Hepatocyte (in vitro differentiated cells): Measurements from ENCODE around the gene NEB. TPM values are rescaled to one million over a fixed set of nuclear protein-coding genes. Genes with fewer than 3 reads are reported as not detected.

Experiments used
- DNase-seq: peaks from one replicate; pipeline ENCODE4 v3.0.0-alpha.2; 2016; ENCODE audit warnings: low spot score
- H2AFZ ChIP-seq: fragments of 200-600 bp; sonication (generic); 2 replicates; pipeline ENCODE4 v1.6.0; 2016; ENCODE audit warnings: antibody characterized with exemption, mild to moderate bottlenecking
- H3K27ac ChIP-seq: fragments of 200-600 bp; sonication (generic); 2 replicates; pipeline ENCODE4 v1.5.1; 2016; ENCODE audit warnings: mild to moderate bottlenecking
- H3K27me3 ChIP-seq: fragments of 200-600 bp; sonication (generic); 2 replicates; pipeline ENCODE4 v1.6.1; 2016
- H3K36me3 ChIP-seq: fragments of 200-600 bp; sonication (generic); replicated peaks from 2 replicates; pipeline ENCODE4 v1.5.1; 2016; ENCODE audit warnings: low read depth; ENCODE audit not compliant: insufficient read depth
- H3K4me1 ChIP-seq: fragments of 200-600 bp; sonication (generic); 2 replicates; pipeline ENCODE4 v1.5.1; 2016; ENCODE audit warnings: mild to moderate bottlenecking, moderate library complexity; ENCODE audit not compliant: insufficient read depth
- H3K4me2 ChIP-seq: fragments of 200-600 bp; sonication (generic); 2 replicates; pipeline ENCODE4 v1.6.0; 2016
- H3K4me3 ChIP-seq: fragments of 200-600 bp; sonication (generic); 2 replicates; pipeline ENCODE4 v1.5.1; 2016; ENCODE audit warnings: mild to moderate bottlenecking
- H3K79me2 ChIP-seq: fragments of 200-600 bp; sonication (generic); 2 replicates; pipeline ENCODE4 v1.6.0; 2017; ENCODE audit warnings: mild to moderate bottlenecking
- H3K9me2 ChIP-seq: fragments of 200-600 bp; sonication (generic); replicated peaks from 2 replicates; pipeline ENCODE4 v1.6.0; 2017; ENCODE audit warnings: mild to moderate bottlenecking; ENCODE audit not compliant: insufficient read depth
- H3K9me3 ChIP-seq: fragments of 200-600 bp; sonication (generic); 2 replicates; pipeline ENCODE4 v1.5.1; 2016; ENCODE audit warnings: low read depth, mild to moderate bottlenecking
- H4K20me1 ChIP-seq: fragments of 200-600 bp; sonication (generic); 2 replicates; pipeline ENCODE4 v1.6.0; 2016; ENCODE audit warnings: mild to moderate bottlenecking; ENCODE audit not compliant: insufficient read depth, poor library complexity, severe bottlenecking
- EZH2 ChIP-seq: fragments of 200-600 bp; sonication (generic); IDR thresholded peaks from 2 replicates; pipeline ENCODE4 v1.6.1; 2016; ENCODE audit warnings: antibody characterized with exemption, mild to moderate bottlenecking, borderline replicate concordance
- EZH2phosphoT487 ChIP-seq: fragments of 200-600 bp; sonication (generic); IDR thresholded peaks from one replicate; pipeline ENCODE4 v1.6.1; 2018; ENCODE audit warnings: antibody characterized with exemption, mild to moderate bottlenecking, low read depth, moderate library complexity; ENCODE audit not compliant: unreplicated experiment, severe bottlenecking
- WGBS: methylation state at CpG from one replicate; pipeline ENCODE4 v1.1.6; 2016; ENCODE audit warnings: low lambda C conversion rate; ENCODE audit errors: missing lambda C conversion rate; 5-methylcytosine and 5-hydroxymethylcytosine counted together
- polyA plus RNA-seq: library from polyadenylated mRNA; unstranded; fragments of >200 nt; fragmentation: Nextera tagmentation; extraction: Ambion mirVana; gene quantifications from 2 replicates; pipeline ENCODE4 v1.2.1, GENCODE V29; 2016
- total RNA-seq: library from RNA; depleted of rRNA; stranded (reverse); fragments of >200 nt; gene quantifications from 2 replicates; pipeline ENCODE4 v1.2.3, GENCODE V29; 2014
- TF ChIP-seq, protein P1 (sequence below): fragments of 200-600 bp; sonication (generic); IDR thresholded peaks from 2 replicates; pipeline ENCODE4 v1.5.1; 2016; ENCODE audit warnings: antibody characterized with exemption, mild to moderate bottlenecking; ENCODE audit not compliant: poor library complexity

The NEB gene
- total and polyA plus RNA-seq, 2 experiments from 2014 or later = 0.75 to 2.2 TPM

GRCh38 chr2:151781642-151782041, 47.4 kb upstream of the NEB start:
- no peaks in the 10 kb centered on the region for H3K79me2 ChIP-seq
- WGBS = 95% methylated on average over 4 of the region's 4 CpGs
- TF ChIP-seq, protein P1, sequence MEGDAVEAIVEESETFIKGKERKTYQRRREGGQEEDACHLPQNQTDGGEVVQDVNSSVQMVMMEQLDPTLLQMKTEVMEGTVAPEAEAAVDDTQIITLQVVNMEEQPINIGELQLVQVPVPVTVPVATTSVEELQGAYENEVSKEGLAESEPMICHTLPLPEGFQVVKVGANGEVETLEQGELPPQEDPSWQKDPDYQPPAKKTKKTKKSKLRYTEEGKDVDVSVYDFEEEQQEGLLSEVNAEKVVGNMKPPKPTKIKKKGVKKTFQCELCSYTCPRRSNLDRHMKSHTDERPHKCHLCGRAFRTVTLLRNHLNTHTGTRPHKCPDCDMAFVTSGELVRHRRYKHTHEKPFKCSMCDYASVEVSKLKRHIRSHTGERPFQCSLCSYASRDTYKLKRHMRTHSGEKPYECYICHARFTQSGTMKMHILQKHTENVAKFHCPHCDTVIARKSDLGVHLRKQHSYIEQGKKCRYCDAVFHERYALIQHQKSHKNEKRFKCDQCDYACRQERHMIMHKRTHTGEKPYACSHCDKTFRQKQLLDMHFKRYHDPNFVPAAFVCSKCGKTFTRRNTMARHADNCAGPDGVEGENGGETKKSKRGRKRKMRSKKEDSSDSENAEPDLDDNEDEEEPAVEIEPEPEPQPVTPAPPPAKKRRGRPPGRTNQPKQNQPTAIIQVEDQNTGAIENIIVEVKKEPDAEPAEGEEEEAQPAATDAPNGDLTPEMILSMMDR = no peak
- TF ChIP-seq EZH2 (no peak), EZH2phosphoT487 (no peak)

DNA sequence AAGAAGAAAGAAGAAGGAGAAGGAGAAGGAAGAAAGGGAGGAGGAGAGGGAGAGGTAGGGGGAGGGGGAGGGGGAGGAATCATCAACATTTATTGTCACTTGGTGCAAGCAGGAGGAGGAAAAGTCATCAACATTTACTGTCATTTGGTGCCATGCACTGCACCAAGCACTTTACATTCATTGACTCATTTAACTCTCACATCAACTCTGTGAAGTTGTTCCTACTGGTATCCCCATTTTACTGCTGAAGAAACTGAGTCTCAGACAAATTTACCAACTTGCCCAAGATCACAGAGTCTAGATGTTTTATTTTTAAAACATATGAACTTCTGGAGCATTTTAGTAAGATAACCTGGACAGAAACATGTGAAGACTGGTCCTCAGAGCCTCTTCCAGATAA, 46.7 kb upstream of the NEB start:
- TF ChIP-seq EZH2phosphoT487 = no peak
- TF ChIP-seq EZH2 = no peak
- TF ChIP-seq, protein P1 = no peak
- no peaks in the 10 kb centered on the region for H3K9me2 ChIP-seq
- no peak overlapping the region for H3K27ac ChIP-seq
- no peak for DNase-seq
- no peak overlapping the region for H3K4me2 ChIP-seq
- no peaks in the 10 kb centered on the region for H3K9me3 ChIP-seq
- no peaks in the 10 kb centered on the region for H4K20me1 ChIP-seq
- H3K4me3 ChIP-seq = no peak overlapping the region
- no peaks in the 10 kb centered on the region for H3K4me1 ChIP-seq
- no peaks in the 10 kb centered on the region for H3K36me3 ChIP-seq
- H3K79me2 ChIP-seq = no peaks in the 10 kb centered on the region
- H2AFZ ChIP-seq = no peak overlapping the region
- H3K27me3 ChIP-seq = no peaks in the 10 kb centered on the region

More at GRCh38 chr2:151781642-151782041, 47.4 kb upstream of the NEB start:
- H4K20me1 ChIP-seq = no peaks in the 10 kb centered on the region
- no peak overlapping the region for H3K4me2 ChIP-seq
- H3K4me1 ChIP-seq = no peaks in the 10 kb centered on the region
- no peak overlapping the region for H2AFZ ChIP-seq
- no peak overlapping the region for H3K27ac ChIP-seq
- H3K4me3 ChIP-seq = no peak overlapping the region
- no peaks in the 10 kb centered on the region for H3K9me2 ChIP-seq
- H3K9me3 ChIP-seq = no peaks in the 10 kb centered on the region
- H3K36me3 ChIP-seq = no peaks in the 10 kb centered on the region
- H3K27me3 ChIP-seq = no peaks in the 10 kb centered on the region
- DNase-seq = no peak

GRCh38 chr2:151777935-151778334, 43.7 kb upstream of the NEB start:
- DNase-seq = no peak
- H3K4me3 ChIP-seq = no peak overlapping the region
- no peak overlapping the region for H2AFZ ChIP-seq
- 73% methylated on average over 2 of the region's 2 CpGs for WGBS
- no peaks in the 10 kb centered on the region for H3K9me2 ChIP-seq
- H4K20me1 ChIP-seq = no peaks in the 10 kb centered on the region
- no peaks in the 10 kb centered on the region for H3K27me3 ChIP-seq
- no peak for TF ChIP-seq EZH2
- TF ChIP-seq, protein P1 = no peak
- no peak for TF ChIP-seq EZH2phosphoT487
- no peaks in the 10 kb centered on the region for H3K36me3 ChIP-seq
- H3K9me3 ChIP-seq = no peaks in the 10 kb centered on the region
- H3K4me2 ChIP-seq = no peak overlapping the region
- no peaks in the 10 kb centered on the region for H3K79me2 ChIP-seq
- no peaks in the 10 kb centered on the region for H3K4me1 ChIP-seq
- H3K27ac ChIP-seq = no peak overlapping the region

GRCh38 chr2:151777487-151777886, 43.2 kb upstream of the NEB start:
- Histone ChIP-seq H3K36me3 (no peaks in the 10 kb centered on the region), H4K20me1 (no peaks in the 10 kb centered on the region), H3K9me3 (no peaks in the 10 kb centered on the region), H3K9me2 (no peaks in the 10 kb centered on the region), H3K79me2 (no peaks in the 10 kb centered on the region), H3K4me2 (no peak overlapping the region), H3K4me1 (no peaks in the 10 kb centered on the region), H3K4me3 (no peak overlapping the region), H2AFZ (no peak overlapping the region), H3K27me3 (no peaks in the 10 kb centered on the region), H3K27ac (no peak overlapping the region)
- TF ChIP-seq EZH2 (no peak), EZH2phosphoT487 (no peak)
- TF ChIP-seq, protein P1 = no peak
- DNase-seq = no peak
- WGBS = 96% methylated on average over 3 of the region's 3 CpGs
